Panc1 (cell line): Measurements from ENCODE around the gene GIMAP5. TPM values are rescaled to one million over a fixed set of nuclear protein-coding genes. Genes with fewer than 3 reads are reported as not detected.

ENCODE experiments used
- ATAC-seq: fragments of 200-7000 bp; cut with Tn5 transposase; 2 replicates; pipeline ENCODE4 v1.9.1; 2020; ENCODE audit warnings: mild to moderate bottlenecking, moderate library complexity
- BruUV-seq: library from RNA; stranded (reverse); fragments of 400-500 nt; replicated peaks from 2 replicates; lab custom pipeline; 2021; lab: Mats Ljungman, UMichigan
- CTCF ChIA-PET: fragments of 300-600 bp; sonication (Branson Sonifier 250); formaldehyde crosslinking; loops from one replicate; lab custom pipeline; 2022; ENCODE audit warnings: antibody characterized with exemption; lab: Charles Lee
- POLR2A ChIA-PET: fragments of 300-600 bp; sonication (Branson Sonifier 250); formaldehyde crosslinking; loops from one replicate; lab custom pipeline; 2022; ENCODE audit warnings: antibody characterized with exemption; lab: Charles Lee
- DNase-seq: peaks from one replicate; pipeline ENCODE4 v3.0.0-alpha.2; 2010; ENCODE audit warnings: low read depth, low spot score
- H3K27ac ChIP-seq: 2 replicates; pipeline ENCODE4 v1.5.1; 2011; ENCODE audit warnings: mild to moderate bottlenecking, low read length, inconsistent platforms
- H3K27me3 ChIP-seq: fragments of 200-500 bp; sonication (Bioruptor generic); 2 replicates; pipeline ENCODE4 v1.6.0; 2014; ENCODE audit warnings: low read length, inconsistent platforms; ENCODE audit not compliant: control insufficient read depth, insufficient read depth
- H3K36me3 ChIP-seq: fragments of 200-500 bp; sonication (Bioruptor generic); 2 replicates; pipeline ENCODE4 v1.5.1; 2014; ENCODE audit warnings: inconsistent platforms, mild to moderate bottlenecking, low read length, moderate library complexity; ENCODE audit not compliant: control insufficient read depth, insufficient read depth
- H3K4me1 ChIP-seq: 2 replicates; pipeline ENCODE4 v1.5.1; 2011; ENCODE audit warnings: inconsistent platforms, mild to moderate bottlenecking, low read length, moderate library complexity; ENCODE audit not compliant: control insufficient read depth, insufficient read depth
- H3K4me3 ChIP-seq, 2 experiments: 2 replicates each; pipeline ENCODE4 v1.5.1; 2011 to 2012; ENCODE audit warnings: low read depth in 2 of 2, low read length in 2 of 2, mild to moderate bottlenecking in 2 of 2, inconsistent platforms in 1 of 2, moderate library complexity in 1 of 2
- H3K9me3 ChIP-seq: fragments of 200-500 bp; sonication (Bioruptor generic); 2 replicates; pipeline ENCODE4 v1.5.1; 2014; ENCODE audit warnings: low read depth, mild to moderate bottlenecking, inconsistent platforms, low read length, moderate library complexity; ENCODE audit not compliant: control insufficient read depth, insufficient read depth
- CTCF ChIP-seq: fragments of 450-650 bp; IDR thresholded peaks from 2 replicates; pipeline ENCODE4 v1.5.1; 2017; ENCODE audit warnings: mild to moderate bottlenecking
- POLR2AphosphoS5 ChIP-seq: IDR thresholded peaks from 2 replicates; pipeline ENCODE4 v1.6.1; 2012; ENCODE audit warnings: mild to moderate bottlenecking, low read depth, low read length, moderate library complexity
- REST ChIP-seq, 2 experiments: IDR thresholded peaks; 2 replicates each; pipeline ENCODE4 v1.6.1; 2011 to 2012; ENCODE audit warnings: low read depth in 2 of 2, control low read depth in 1 of 2, low read length in 1 of 2, mild to moderate bottlenecking in 1 of 2, moderate library complexity in 1 of 2; ENCODE audit not compliant: insufficient read depth in 1 of 2
- SIN3A ChIP-seq: IDR thresholded peaks from 2 replicates; pipeline ENCODE4 v1.6.1; 2012; ENCODE audit warnings: low read depth, mild to moderate bottlenecking, low read length, moderate library complexity, borderline replicate concordance; ENCODE audit not compliant: insufficient read depth
- TCF7L2 ChIP-seq: IDR thresholded peaks from 2 replicates; pipeline ENCODE4 v1.6.1; 2011; ENCODE audit warnings: mild to moderate bottlenecking, low read depth, low read length, inconsistent platforms
- in situ Hi-C: cut with HindIII; loops from 2 replicates; pipeline ENCODE4 v1.10.0; 2016; ENCODE audit warnings: low sequenced_read_pairs, low pct_unique_long_range_greater_than_20kb
- intact Hi-C: fragments of 100-400 bp; cut with micrococcal nuclease; formaldehyde crosslinking; loops from one replicate; pipeline ENCODE4 v1.10.0; 2022; ENCODE audit not compliant: unreplicated experiment
- total RNA-seq: library from RNA; stranded (reverse); gene quantifications from one replicate; pipeline ENCODE4 v1.2.1, GENCODE V29; 2021; ENCODE audit not compliant: unreplicated experiment

GIMAP5 gene
- total RNA-seq, 1 experiment from 2014 or later = 0.51 TPM

- TF ChIP-seq POLR2AphosphoS5 (no peak), TCF7L2 (no peak), REST (IDR thresholded peaks at IDR 0.05; ENCODE audit: insufficient read depth in 1 of 2, low read depth in 2 of 2, low read length in 1 of 2) (no peak), SIN3A (no peak)
- Histone ChIP-seq H3K36me3 (no peaks in the 10 kb centered on the region), H3K27me3 (peaks cover 2% of the 10 kb centered on the region; the same call in 1 of the 2 replicates), H3K27ac (no peak overlapping the region), H3K9me3 (no peaks in the 10 kb centered on the region), H3K4me3 (no peak overlapping the region), H3K4me1 (no peaks in the 10 kb centered on the region)
- BruUV-seq = no TSS peak
- ChIA-PET CTCF (interaction anchor here (0.7 kb wide), 1 partner anchor 323 kb away, joined by 4 read pairs; no protein-coding TSS in a partner anchor), POLR2A (no interaction called here)
- intact Hi-C loops = loop anchor here (5.0 to 10.0 kb wide), 2 partner anchors 309 to 471 kb away; no protein-coding TSS in a partner anchor
- DNase-seq (no peak), ATAC-seq (no peak)
- in situ Hi-C loops = no loop called here
Measured at GRCh38 chr7:150756166-150756565, 18.9 kb downstream of the GIMAP5 start.

GRCh38 chr7:150756858-150757257 lies 19.6 kb downstream of the GIMAP5 start:
- Histone ChIP-seq H3K9me3 (no peaks in the 10 kb centered on the region), H3K36me3 (no peaks in the 10 kb centered on the region), H3K4me1 (no peaks in the 10 kb centered on the region), H3K27ac (no peak overlapping the region), H3K4me3 (no peak overlapping the region), H3K27me3 (peaks cover 2% of the 10 kb centered on the region; the same call in 1 of the 2 replicates)
- ATAC-seq (no peak), DNase-seq (no peak)
- no TSS peak for BruUV-seq
- ChIA-PET POLR2A (no interaction called here), CTCF (no interaction called here)
- in situ Hi-C loops (no loop called here), intact Hi-C loops (loop anchor here (5.0 to 10.0 kb wide), 2 partner anchors 310 to 472 kb away; no protein-coding TSS in a partner anchor)
- no peak for TF ChIP-seq TCF7L2
- peak; percentile 43; the same call in 1 of the 2 replicates for TF ChIP-seq CTCF

- no TSS peak for BruUV-seq
- DNase-seq (no peak), ATAC-seq (no peak)
- in situ Hi-C loops = no loop called here
- H3K4me3 ChIP-seq = no peak overlapping the region
- ChIA-PET CTCF (interaction anchor here (0.8 kb wide), 1 partner anchor 19 kb away, joined by 12 read pairs; no protein-coding TSS in a partner anchor), POLR2A (no interaction called here)
- H3K4me1 ChIP-seq = no peaks in the 10 kb centered on the region
- H3K9me3 ChIP-seq = no peaks in the 10 kb centered on the region
- no peaks in the 10 kb centered on the region for H3K36me3 ChIP-seq
- TF ChIP-seq TCF7L2 (no peak), POLR2AphosphoS5 (no peak), SIN3A (no peak), CTCF (no peak), REST (IDR thresholded peaks at IDR 0.05; ENCODE audit: insufficient read depth in 1 of 2, low read depth in 2 of 2, low read length in 1 of 2) (no peak)
- H3K27me3 ChIP-seq = peaks cover 2% of the 10 kb centered on the region; the same call in 1 of the 2 replicates
- intact Hi-C loops = loop anchor here (5.0 to 10.0 kb wide), 2 partner anchors 312 to 475 kb away; no protein-coding TSS in a partner anchor
- no peak overlapping the region for H3K27ac ChIP-seq
Measured at GRCh38 chr7:150759479-150759878, 22.3 kb downstream of the GIMAP5 start.
